GM19452 (cell line): ENCODE results near the gene SIGLEC12.

Source experiments
- ATAC-seq: cut with Tn5 transposase; IDR thresholded peaks from one replicate; pipeline ENCODE4 v1.9.1; 2021; ENCODE audit not compliant: unreplicated experiment

The SIGLEC12 gene

GRCh38 chr19:51501594-51502263, at the start of gene SIGLEC12:
SIGLEC12 (minus strand) TSS chr19:51501800; CDS start chr19:51501733, 67 bp downstream.
- ATAC-seq, result no peak

- ATAC-seq, result no peak
These were observed 49.5 kb upstream of the SIGLEC12 start for GRCh38 chr19:51550848-51551672.

- ATAC-seq, result no peak
These were observed 48.1 kb upstream of the SIGLEC12 start for GRCh38 chr19:51549533-51550324.

- ATAC-seq, result no peak
These were observed 47.3 kb upstream of the SIGLEC12 start for GRCh38 chr19:51548891-51549305.

- no peak for ATAC-seq
These were observed 46.6 kb upstream of the SIGLEC12 start for GRCh38 chr19:51548213-51548651.

- ATAC-seq, result no peak
These were observed 46.0 kb upstream of the SIGLEC12 start for GRCh38 chr19:51547397-51548212.

GRCh38 chr19:51546650-51547396, 45.2 kb upstream of the SIGLEC12 start:
- ATAC-seq, result no peak

GRCh38 chr19:51546107-51546649, 44.6 kb upstream of the SIGLEC12 start:
- ATAC-seq, result no peak

- no peak for ATAC-seq
These were observed 42.4 kb upstream of the SIGLEC12 start for GRCh38 chr19:51544038-51544437.

GRCh38 chr19:51542699-51543098, 41.1 kb upstream of the SIGLEC12 start:
- no peak for ATAC-seq

GRCh38 chr19:51541458-51542357, 40.1 kb upstream of the SIGLEC12 start:
- no peak for ATAC-seq

- ATAC-seq, result no peak
These were observed 38.3 kb upstream of the SIGLEC12 start for GRCh38 chr19:51539821-51540366.

GRCh38 chr19:51535535-51535934, 33.9 kb upstream of the SIGLEC12 start:
- ATAC-seq, result no peak

GRCh38 chr19:51531349-51532315, 30.0 kb upstream of the SIGLEC12 start, which contains the start of gene SIGLEC6:
SIGLEC6 (minus strand) TSS chr19:51531670; CDS start chr19:51531648, 22 bp downstream.
- ATAC-seq, result no peak

- no peak for ATAC-seq
These were observed 29.0 kb upstream of the SIGLEC12 start for GRCh38 chr19:51530616-51531015.

GRCh38 chr19:51529301-51529700, 27.7 kb upstream of the SIGLEC12 start:
- ATAC-seq, result no peak

- ATAC-seq, result no peak
These were observed 24.1 kb upstream of the SIGLEC12 start for GRCh38 chr19:51525651-51526050.
